GM12801 (cell line): Measurements from ENCODE around the gene CDKN1A.

Source experiments
- TF ChIP-seq, protein P1 (sequence below): IDR thresholded peaks from one replicate; pipeline ENCODE4 v1.5.1; 2011; ENCODE audit warnings: control low read depth; ENCODE audit not compliant: insufficient read length; ENCODE audit errors: extremely low read depth

The CDKN1A gene

GRCh38 chr6:36636687-36637418 lies 41.7 kb upstream of the CDKN1A start:
- TF ChIP-seq, protein P1, sequence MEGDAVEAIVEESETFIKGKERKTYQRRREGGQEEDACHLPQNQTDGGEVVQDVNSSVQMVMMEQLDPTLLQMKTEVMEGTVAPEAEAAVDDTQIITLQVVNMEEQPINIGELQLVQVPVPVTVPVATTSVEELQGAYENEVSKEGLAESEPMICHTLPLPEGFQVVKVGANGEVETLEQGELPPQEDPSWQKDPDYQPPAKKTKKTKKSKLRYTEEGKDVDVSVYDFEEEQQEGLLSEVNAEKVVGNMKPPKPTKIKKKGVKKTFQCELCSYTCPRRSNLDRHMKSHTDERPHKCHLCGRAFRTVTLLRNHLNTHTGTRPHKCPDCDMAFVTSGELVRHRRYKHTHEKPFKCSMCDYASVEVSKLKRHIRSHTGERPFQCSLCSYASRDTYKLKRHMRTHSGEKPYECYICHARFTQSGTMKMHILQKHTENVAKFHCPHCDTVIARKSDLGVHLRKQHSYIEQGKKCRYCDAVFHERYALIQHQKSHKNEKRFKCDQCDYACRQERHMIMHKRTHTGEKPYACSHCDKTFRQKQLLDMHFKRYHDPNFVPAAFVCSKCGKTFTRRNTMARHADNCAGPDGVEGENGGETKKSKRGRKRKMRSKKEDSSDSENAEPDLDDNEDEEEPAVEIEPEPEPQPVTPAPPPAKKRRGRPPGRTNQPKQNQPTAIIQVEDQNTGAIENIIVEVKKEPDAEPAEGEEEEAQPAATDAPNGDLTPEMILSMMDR = no peak

DNA sequence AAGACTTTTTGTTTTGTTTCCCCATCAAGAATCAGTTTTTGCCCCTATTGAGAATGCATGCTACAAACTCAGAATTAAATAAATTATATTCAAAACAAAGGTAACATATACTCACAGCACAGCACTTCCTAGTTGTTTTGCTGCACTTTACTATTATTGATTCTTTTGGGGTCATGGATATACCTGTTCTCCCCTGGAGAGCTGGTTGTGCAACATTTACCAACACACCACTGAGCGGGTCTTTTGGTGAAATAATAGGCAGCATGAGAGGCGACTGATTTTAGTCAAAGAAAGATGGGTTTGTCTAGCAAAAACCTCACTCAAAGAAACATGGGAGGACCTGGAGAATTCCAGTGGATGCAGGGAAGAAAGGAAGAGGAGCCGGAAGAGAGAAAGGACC lies 39.9 kb upstream of the CDKN1A start:
- TF ChIP-seq, protein P1 = no peak

GRCh38 chr6:36639171-36639808 lies 39.2 kb upstream of the CDKN1A start:
- TF ChIP-seq, protein P1 = no peak

DNA sequence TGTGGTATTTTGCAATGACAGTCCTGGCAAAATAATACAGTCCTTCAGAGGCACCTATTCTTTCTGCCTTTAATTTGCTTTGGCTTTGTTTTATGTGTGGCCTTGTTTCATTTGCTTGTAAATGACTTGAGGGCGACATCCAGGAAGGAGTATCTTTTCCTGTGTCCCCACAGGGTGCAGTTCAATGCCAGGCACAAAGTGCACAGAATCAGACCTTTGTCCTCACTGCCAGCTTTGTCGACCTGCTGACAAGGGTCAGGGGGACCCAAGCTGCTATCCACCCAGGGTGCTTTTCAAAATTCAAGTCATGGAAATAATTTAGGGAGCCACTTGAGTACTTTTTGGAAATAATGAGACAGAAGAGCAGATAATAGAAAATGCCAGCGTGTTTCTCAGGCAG lies 37.0 kb upstream of the CDKN1A start:
- TF ChIP-seq, protein P1 = no peak

DNA sequence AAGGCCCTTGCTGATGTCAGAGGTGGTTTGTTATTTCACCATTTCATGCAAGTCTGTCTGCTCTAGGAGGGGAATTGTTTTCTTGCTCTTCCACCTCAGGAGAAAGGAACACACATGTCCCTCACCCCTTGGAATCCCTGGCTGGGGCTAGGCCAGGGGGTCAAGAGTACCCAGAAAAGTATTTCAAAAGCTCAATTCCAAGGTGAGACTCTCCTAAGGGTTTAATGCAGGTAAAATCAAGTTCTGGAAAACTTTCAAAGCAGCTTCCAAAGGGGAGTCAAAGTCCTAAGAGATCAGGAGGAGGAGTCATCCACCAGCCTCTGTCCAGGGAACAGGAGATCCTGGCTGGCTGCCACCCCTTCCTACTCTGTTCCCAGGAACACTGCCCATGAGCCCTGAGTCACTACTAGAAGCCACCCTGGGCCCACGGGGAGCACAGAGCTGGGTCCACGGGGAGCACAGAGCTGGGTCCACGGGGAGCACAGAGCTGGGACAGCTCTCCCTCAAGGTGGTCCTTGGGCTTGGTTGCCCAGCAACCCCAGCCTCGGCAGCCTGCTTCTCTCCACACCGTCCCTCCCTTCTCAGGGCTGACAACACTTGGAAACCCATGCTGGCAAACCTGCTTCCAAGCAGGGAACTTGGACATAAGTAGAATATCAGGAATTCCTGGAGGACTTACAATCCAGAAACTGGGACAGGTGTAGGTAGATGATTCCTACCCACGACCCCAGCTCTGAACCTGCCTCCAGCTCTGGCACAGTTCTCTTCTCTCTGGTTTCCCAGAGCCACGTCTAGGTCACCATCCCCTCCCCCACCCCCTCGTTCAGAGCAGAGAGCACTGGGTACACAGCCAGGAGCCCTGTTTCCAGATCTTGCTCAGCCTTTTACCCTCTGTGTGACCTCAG lies 35.3 kb upstream of the CDKN1A start:
- TF ChIP-seq, protein P1 = no peak

GRCh38 chr6:36643977-36644376 lies 34.5 kb upstream of the CDKN1A start:
- TF ChIP-seq, protein P1 = no peak

DNA sequence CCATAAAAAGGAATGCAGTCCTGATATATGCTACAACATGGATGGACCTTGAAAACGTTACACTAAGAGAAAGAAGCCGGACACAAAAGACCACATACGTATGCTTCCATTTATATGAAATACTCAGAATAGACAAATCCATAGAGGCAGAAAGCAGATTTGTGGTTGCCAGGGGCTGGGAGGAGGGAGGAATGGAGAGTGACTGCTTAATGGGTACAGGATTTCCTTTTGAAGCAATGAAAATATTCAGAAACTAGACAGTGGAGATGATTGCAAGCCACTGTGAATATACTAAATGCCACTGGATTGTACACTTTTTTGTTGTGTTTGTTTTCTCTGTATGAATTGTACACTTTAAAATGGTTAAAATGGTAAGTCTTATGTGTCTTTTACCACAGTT lies 29.4 kb upstream of the CDKN1A start:
- TF ChIP-seq, protein P1 = no peak
